Peyer's patch (tissue), 4 donors: ENCODE results near the gene PRDX1.

Source experiments
- CTCF ChIP-seq, 6 experiments: fragments of 450-650 bp in 4 of 6; fragments of 200-600 bp in 2 of 6; sonication (generic) in 1 of 6; IDR thresholded peaks; one replicate each; pipeline ENCODE4 v1.5.1; 2017 to 2019; ENCODE audit warnings: antibody characterized with exemption in 6 of 6, mild to moderate bottlenecking in 3 of 6, moderate library complexity in 1 of 6
- POLR2A ChIP-seq, 2 donors: fragments of 450-650 bp; IDR thresholded peaks; one replicate each; pipeline ENCODE4 v1.5.1; 2017; ENCODE audit warnings: antibody characterized with exemption in 2 of 2, mild to moderate bottlenecking in 2 of 2, moderate library complexity in 2 of 2

- no peak for TF ChIP-seq CTCF (IDR thresholded peaks at IDR 0.05)
- no peak for TF ChIP-seq POLR2A (IDR thresholded peaks at IDR 0.05)
These were observed 830 bp upstream of the PRDX1 start for GRCh38 chr1:45522324-45523104.
